HL-60 (cell line): Measurements from ENCODE around the gene CCDC138.

Experiments used
- DNase-seq, 2 experiments: peaks; one replicate each; pipeline ENCODE4 v3.0.0-alpha.2; 2010 to 2020; ENCODE audit warnings: low read depth in 1 of 2, low spot score in 1 of 2
- H3K27ac ChIP-seq: fragments of 250-450 bp; sonication (Bioruptor Pico); replicated peaks from 2 replicates; pipeline ENCODE4 v1.5.1; 2020; ENCODE audit warnings: mild to moderate bottlenecking, moderate library complexity
- H3K27me3 ChIP-seq: fragments of 250-450 bp; sonication (Bioruptor Pico); 2 replicates; pipeline ENCODE4 v1.5.1; 2021; ENCODE audit warnings: mild to moderate bottlenecking, moderate library complexity; ENCODE audit not compliant: insufficient read depth, poor library complexity, severe bottlenecking
- H3K4me3 ChIP-seq: replicated peaks from 2 replicates; pipeline ENCODE4 v1.5.1; 2011; ENCODE audit warnings: mild to moderate bottlenecking, control low read depth, low read length; ENCODE audit not compliant: insufficient read depth
- GABPA ChIP-seq: IDR thresholded peaks from 2 replicates; pipeline ENCODE4 v1.6.1; 2012; ENCODE audit warnings: low read depth
- POLR2AphosphoS5 ChIP-seq: IDR thresholded peaks from 2 replicates; pipeline ENCODE4 v1.6.1; 2012; ENCODE audit warnings: low read depth
- SPI1 ChIP-seq: IDR thresholded peaks from 2 replicates; pipeline ENCODE4 v1.6.1; 2012; ENCODE audit warnings: low read depth, mild to moderate bottlenecking, borderline replicate concordance
- TF ChIP-seq, protein P1 (sequence below): IDR thresholded peaks from one replicate; pipeline ENCODE4 v1.5.1; 2011; ENCODE audit warnings: low read length, control low read depth, inconsistent platforms; ENCODE audit not compliant: insufficient read depth
- TF ChIP-seq, protein P2 (sequence below): IDR thresholded peaks from 2 replicates; pipeline ENCODE4 v1.6.1; 2012; ENCODE audit warnings: low read depth; ENCODE audit not compliant: insufficient replicate concordance

CCDC138 gene

DNA sequence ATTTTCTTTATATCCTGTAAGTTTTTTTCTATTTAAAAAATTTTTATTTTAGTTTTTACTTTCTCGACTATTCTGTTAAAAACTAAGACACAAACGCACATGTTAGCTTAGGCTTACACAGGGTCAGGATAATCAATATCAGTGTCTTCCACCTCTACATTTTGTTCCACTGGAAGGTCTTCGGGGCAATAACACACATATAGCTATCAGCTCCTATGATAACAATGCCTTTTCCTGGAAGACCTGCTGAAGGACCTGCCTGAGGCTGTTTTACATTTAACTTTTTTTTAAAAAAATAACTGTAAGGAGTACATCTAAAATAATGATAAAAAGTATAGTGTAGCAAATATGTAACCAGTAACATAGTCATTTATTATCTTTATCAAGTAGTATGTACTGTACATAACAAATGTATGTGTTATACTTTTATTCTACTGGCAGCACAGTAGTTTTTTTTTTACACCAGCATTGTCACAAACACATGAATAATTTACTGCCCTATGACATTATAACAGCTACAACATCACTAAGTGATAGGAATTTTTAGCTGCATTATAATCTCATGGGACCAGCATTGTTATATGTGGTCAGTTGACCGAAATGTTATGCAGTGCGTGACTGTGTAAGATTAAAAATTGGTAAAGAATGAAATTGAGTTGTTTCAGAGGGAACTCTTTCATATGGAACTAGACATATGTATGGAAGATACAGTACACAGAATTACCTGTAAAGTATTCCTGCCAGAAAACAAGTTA, 37.9 kb downstream of the CCDC138 start:
- Histone ChIP-seq H3K4me3 (no peak overlapping the region), H3K27me3 (no peaks in the 10 kb centered on the region), H3K27ac (no peak overlapping the region)
- TF ChIP-seq SPI1 (no peak), GABPA (no peak), POLR2AphosphoS5 (no peak)
- TF ChIP-seq, protein P1, sequence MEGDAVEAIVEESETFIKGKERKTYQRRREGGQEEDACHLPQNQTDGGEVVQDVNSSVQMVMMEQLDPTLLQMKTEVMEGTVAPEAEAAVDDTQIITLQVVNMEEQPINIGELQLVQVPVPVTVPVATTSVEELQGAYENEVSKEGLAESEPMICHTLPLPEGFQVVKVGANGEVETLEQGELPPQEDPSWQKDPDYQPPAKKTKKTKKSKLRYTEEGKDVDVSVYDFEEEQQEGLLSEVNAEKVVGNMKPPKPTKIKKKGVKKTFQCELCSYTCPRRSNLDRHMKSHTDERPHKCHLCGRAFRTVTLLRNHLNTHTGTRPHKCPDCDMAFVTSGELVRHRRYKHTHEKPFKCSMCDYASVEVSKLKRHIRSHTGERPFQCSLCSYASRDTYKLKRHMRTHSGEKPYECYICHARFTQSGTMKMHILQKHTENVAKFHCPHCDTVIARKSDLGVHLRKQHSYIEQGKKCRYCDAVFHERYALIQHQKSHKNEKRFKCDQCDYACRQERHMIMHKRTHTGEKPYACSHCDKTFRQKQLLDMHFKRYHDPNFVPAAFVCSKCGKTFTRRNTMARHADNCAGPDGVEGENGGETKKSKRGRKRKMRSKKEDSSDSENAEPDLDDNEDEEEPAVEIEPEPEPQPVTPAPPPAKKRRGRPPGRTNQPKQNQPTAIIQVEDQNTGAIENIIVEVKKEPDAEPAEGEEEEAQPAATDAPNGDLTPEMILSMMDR = no peak
- TF ChIP-seq, protein P2, sequence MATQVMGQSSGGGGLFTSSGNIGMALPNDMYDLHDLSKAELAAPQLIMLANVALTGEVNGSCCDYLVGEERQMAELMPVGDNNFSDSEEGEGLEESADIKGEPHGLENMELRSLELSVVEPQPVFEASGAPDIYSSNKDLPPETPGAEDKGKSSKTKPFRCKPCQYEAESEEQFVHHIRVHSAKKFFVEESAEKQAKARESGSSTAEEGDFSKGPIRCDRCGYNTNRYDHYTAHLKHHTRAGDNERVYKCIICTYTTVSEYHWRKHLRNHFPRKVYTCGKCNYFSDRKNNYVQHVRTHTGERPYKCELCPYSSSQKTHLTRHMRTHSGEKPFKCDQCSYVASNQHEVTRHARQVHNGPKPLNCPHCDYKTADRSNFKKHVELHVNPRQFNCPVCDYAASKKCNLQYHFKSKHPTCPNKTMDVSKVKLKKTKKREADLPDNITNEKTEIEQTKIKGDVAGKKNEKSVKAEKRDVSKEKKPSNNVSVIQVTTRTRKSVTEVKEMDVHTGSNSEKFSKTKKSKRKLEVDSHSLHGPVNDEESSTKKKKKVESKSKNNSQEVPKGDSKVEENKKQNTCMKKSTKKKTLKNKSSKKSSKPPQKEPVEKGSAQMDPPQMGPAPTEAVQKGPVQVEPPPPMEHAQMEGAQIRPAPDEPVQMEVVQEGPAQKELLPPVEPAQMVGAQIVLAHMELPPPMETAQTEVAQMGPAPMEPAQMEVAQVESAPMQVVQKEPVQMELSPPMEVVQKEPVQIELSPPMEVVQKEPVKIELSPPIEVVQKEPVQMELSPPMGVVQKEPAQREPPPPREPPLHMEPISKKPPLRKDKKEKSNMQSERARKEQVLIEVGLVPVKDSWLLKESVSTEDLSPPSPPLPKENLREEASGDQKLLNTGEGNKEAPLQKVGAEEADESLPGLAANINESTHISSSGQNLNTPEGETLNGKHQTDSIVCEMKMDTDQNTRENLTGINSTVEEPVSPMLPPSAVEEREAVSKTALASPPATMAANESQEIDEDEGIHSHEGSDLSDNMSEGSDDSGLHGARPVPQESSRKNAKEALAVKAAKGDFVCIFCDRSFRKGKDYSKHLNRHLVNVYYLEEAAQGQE = no peak
- no peak for DNase-seq

DNA sequence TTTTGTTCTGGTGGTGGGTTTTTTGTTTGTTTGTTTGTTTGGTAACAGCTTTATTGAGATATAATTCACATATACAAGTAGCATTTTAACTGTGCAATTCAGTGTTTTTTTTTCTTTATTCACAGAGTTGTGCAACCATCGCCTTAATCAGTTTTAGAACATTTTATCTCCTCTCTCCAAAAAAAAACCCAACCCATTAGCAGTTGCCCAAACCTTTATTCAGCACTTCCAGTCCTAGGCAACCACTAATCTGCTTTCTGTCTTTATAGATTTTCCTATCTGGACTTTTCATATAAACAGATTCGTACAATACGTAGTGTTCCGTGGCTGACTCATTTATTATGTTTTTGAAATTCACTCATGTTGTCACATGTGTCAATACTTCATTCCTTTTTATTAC, 38.7 kb downstream of the CCDC138 start:
- no peak for DNase-seq
- Histone ChIP-seq H3K27ac (no peak overlapping the region), H3K27me3 (no peaks in the 10 kb centered on the region), H3K4me3 (no peak overlapping the region)
- TF ChIP-seq SPI1 (no peak), GABPA (no peak), POLR2AphosphoS5 (no peak)
- TF ChIP-seq, protein P1 = no peak
- TF ChIP-seq, protein P2 = no peak

DNA sequence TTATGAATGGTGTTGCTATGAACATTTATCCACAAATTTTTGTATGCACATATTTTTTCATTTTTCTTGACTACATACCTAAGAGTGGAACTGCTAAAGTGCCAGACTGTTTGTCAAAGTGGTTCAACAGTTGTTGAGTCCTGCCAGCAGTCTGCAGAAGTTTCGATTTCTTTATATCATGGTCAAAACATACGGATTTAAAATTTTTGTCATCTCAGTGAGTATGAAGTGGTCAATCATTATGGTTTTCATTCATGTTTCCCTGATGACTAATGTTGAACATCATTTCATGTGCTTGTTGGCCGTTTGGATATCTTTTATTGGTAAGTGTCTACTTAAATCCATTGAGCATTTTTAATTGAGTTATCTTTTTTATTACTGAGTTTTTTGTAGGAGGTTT, 39.2 kb downstream of the CCDC138 start:
- no peaks in the 10 kb centered on the region for H3K27me3 ChIP-seq
- no peak overlapping the region for H3K27ac ChIP-seq
- DNase-seq = no peak
- TF ChIP-seq POLR2AphosphoS5 (no peak), GABPA (no peak), SPI1 (no peak)
- TF ChIP-seq, protein P1 = no peak
- TF ChIP-seq, protein P2 = no peak
- no peak overlapping the region for H3K4me3 ChIP-seq
